NCI-H1105 (cell line): Measurements from ENCODE around the gene EHMT1.
"Not testable (repeated sequence)": the region's sequence is repeated elsewhere in the genome, so short reads cannot be mapped to it uniquely, and the experiment has no call there.

Experiments used
- DNase-seq: peaks from one replicate; lab custom pipeline; 2025; lab: John Stamatoyannopoulos, UW

The EHMT1 gene

DNA sequence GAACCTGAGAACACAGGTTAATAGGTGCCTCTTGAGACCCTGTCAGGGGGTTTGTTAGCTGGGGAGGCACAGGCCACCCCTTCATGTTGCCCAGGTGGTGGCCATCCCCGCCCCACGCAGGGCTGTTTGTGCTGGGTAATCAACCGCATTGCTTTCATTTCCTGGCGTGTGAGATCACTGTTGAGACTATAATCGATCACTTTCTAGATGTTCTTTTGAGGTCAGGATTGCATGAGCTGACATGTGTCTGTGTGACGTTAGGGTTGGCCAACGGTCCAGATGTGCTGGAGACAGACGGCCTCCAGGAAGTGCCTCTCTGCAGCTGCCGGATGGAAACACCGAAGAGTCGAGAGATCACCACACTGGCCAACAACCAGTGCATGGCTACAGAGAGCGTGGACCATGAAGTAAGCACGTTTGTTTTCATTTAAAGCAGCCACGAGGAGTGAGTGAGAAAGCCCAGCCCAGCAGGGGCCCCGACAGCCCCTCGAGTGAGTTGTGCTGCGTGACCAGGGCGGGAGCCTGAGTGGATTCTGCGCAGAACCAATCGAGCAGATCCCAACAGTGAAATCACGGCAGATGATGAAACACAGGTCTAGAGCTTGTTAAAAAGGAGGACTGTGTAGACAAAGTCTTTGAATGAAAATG, 143.7 kb downstream of the EHMT1 start:
- DNase-seq = no peak

DNA sequence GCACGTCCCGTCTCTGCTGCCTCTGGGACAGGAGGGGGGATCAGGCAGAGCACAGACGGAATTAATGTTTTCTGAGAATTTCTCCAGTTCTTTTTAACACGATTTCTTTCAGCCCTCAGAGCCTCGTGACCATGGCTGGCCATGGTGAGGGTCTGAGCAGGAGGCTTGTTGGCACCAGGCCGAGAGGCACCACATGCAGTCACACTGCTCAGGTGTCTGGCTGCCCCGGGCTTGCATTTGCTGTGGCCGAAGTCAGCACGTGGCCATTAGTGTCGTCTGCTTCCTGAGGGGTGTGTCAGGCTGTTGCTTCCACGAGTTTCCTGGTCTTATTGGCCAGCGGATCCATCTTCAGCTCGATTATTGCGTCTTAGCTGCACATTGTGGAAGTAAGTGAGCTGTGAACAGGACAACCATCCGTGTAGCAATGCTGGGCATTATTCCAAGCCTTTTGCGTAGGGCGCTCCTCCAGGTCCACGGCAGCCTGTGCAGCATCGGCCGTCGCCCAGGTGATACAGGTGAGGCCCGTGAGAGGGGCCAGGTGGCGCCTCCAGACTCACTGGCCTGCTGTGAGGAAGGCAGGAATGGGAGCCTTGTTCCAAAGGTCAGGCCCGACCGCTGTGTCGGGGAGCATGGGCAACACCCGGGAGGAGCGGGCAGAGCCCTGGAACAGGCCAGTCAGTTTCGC, 144.6 kb downstream of the EHMT1 start:
- DNase-seq = peak; percentile 5

DNA sequence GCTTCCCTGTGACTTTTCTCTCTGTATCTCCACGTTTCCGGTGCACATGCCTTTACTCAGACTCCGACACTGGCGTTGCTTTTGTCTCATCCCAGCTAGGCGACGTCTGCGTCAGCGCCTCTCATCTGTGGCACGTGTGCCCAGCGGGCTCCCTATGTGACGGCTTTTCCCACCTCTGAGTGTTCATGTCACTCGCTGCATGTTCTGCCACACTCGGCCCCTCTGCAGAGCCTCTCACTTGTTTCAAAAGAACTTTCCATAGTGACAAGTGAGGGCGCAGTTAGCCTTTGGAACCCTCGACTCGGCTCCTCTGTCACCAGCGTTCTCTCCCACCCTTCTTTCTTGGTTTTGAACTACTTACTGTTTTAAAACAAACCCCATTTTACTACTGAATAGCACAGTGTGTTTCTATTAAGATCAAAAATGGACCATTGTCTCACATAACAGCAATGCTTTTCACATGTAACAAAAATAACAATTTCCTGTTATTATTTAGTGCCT, 145.4 kb downstream of the EHMT1 start:
- no peak for DNase-seq

DNA sequence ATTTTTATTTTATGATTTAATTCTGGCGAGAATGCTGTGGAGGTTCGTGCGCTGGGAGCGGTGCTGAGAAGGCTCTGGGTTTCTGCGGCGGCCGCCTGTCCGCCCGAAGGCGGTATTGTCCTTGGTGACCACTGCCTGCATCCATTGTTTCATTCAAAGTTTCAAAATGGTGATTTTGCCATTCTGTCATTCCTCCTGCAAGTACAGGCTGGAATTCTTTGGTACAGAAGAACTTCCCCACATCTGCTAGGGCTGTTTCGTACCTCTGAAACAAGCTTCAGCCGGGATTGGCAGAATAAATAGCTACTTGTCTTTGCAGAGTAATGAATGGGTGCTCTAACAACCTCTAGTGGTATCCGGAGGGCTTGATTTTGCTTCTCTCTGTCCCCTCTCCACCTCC, 146.2 kb downstream of the EHMT1 start:
- DNase-seq = no peak

DNA sequence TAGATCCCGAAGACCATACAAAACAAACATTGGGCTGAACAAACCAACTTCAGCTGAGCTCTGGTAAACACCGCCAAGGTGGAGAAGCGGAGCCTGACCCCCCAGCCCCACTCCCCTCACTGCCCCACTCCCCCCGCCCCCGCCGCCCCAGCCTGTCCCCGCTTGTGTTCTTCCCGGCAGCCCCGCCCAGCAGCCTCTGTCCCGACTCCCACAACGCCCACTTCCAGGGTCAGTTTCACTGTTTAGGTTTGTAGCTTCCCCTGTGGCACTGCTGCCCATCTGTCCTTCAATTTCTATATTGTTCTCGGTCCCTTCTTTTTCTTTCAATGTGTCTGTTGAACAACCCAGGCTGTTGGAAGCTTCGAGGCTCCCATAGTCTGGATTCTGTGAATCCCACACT, 146.7 kb downstream of the EHMT1 start:
- no peak for DNase-seq

GRCh38 chr9:137771580-137771979, 152.8 kb downstream of the EHMT1 start:
- no peak for DNase-seq

GRCh38 chr9:137772281-137772873, 153.6 kb downstream of the EHMT1 start:
- DNase-seq = no peak

GRCh38 chr9:137774775-137775386, 156.1 kb downstream of the EHMT1 start:
- DNase-seq = no peak

DNA sequence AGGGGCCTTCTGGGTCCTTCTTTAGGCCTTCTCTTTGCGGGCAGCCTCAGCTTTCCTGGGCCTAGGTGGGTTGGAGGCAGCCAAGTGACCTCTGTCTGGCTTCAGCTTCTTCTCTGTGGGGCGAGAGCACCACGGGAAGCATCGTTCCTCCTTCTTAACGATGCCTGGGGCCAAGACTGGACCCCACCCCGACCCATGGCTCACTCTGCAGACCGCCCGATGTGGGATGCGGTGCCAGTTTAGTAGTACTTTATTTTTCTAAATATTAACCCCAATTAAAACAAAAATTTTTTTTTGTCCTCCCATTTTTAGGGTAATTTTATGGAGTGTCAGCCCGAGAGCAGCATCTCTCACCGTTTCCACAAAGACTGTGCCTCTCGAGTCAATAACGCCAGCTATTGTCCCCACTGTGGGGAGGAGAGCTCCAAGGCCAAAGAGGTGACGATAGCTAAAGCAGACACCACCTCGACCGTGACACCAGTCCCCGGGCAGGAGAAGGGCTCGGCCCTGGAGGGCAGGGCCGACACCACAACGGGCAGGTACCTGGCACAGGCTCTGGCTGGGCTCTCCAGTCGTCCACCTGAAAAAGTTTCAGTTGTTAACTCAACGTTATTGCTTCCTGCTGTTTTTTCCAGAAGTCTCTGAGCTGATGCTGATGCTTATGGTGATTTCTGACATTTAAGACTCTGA, 157.6 kb downstream of the EHMT1 start:
- no peak for DNase-seq

DNA sequence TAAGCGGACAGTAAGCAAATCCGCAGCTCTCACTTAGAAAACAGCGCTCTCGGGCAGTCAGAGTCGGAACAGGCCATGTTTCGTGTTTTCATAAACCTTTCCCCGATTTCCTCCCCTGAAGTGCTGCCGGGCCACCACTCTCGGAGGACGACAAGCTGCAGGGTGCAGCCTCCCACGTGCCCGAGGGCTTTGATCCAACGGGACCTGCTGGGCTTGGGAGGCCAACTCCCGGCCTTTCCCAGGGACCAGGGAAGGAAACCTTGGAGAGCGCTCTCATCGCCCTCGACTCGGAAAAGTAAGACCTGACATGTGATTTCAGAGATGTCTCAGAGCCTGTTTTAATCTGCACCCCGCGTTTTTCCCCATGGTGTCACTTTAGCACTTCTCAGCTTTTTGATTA, 159.0 kb downstream of the EHMT1 start:
- DNase-seq = no peak

GRCh38 chr9:137778336-137778735, 159.5 kb downstream of the EHMT1 start:
- no peak for DNase-seq

GRCh38 chr9:137778914-137779313, 160.1 kb downstream of the EHMT1 start:
- no peak for DNase-seq

DNA sequence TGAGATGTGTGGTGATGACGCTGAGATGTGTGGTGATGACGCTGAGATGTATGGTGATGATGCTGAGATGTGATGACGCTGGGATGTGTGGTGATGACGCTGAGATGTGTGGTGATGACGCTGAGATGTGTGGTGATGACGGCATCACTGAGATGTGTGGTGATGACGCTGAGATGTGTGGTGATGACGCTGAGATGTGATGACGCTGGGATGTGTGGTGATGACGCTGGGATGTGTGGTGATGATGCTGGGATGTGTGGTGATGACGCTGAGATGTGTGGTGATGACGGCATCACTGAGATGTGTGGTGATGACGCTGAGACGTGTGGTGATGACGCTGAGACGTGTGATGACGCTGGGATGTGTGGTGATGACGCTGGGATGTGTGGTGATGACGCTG, 161.2 kb downstream of the EHMT1 start:
- DNase-seq = not testable (repeated sequence)

DNA sequence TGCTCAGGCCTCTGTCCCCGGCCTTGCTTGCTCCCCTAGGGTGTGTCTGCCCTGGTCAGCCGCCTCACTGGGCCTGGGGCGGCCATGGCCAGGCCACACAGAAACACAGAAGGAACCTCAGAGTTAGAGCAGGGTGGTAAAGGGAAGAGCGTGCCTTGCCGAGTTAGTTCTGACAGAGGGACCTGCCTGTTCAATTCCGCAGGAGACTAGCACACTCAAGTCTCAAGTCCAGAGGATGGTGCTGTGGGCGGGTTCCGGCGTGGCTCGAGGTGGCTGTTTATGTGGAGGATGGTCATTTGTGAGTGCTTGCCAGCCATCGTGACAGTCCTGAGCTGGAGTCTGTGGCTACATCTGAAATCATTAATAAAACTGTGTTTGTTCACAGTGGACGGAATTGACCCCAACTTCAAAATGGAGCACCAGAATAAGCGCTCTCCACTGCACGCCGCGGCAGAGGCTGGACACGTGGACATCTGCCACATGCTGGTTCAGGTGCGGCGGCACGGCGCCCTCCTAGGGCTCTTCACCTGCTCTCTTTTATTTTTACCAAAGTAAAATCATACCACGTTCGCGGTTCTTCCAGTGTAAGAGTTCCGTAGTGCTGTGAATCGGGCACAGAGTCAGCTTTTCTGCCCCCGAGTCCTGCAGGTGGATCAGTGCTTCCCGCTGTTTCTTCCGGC, 163.2 kb downstream of the EHMT1 start:
- no peak for DNase-seq

GRCh38 chr9:137783521-137783920, 164.7 kb downstream of the EHMT1 start:
- DNase-seq = no peak

- no peak for DNase-seq
Measured at GRCh38 chr9:137784046-137784445, 165.2 kb downstream of the EHMT1 start.

DNA sequence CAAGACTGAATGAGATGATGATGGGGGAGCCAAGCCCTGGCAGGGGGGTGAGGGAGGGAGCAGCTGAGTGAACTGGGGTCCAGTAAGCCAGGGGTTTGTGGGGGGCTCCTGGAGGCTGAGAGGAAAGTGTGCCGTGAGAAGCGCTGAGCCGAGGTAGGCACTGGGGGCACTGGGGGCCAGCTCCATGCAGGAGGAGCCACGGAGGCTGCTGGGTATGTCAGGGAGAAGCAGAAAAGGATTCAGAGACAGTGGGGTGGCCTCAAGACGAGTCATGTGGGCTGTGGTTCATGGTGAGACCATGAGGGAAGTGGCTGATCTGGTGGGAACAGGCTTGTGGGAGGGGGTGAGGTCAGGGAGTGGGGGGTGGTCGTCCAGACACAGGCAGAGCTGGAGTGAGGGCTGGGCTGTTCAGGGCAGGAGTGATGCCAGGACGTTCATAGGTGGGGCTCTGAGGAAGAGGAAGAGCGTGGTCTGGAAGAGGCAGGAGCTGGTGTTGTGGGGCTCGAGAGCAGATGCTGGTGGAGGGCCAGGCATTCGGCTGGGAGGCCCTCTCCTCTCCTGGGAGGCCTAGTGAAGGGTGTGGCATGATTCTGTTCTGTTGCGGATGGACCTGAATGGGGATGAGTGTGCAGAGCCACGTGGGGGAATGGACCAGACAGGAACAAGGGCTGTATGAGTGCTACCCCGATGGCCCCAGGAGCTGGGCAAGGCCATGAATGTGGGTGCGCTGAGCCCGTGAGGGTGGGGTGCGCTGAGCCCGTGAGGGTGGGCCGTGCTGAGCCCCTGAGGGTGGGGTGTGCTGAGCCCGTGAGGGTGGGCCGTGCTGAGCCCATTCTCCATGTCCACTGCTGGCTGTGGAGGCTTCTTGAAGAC, 166.1 kb downstream of the EHMT1 start:
- no peak for DNase-seq

DNA sequence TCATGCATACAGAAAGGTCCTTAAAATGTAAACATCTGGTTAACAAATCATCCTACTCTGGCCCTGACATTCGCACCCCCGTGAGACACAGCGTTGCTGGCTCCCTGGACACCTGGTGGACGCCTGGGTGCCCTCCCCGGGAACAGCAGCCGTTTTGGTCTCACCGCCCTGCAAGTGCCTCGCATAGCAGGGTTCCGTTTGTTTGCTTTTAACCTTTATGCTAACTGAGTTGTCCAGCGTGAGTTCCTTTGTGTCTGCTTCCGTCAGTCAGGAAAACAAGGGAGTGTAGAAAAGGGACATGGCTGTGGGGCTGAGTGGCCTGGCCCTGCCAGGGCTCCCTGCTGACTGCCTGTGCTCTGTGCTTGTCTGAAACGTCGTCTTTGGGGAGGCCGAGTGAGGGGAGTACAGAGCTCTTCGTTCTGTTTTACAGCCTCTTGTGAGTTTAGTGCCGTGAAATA, 166.9 kb downstream of the EHMT1 start:
- no peak for DNase-seq

DNA sequence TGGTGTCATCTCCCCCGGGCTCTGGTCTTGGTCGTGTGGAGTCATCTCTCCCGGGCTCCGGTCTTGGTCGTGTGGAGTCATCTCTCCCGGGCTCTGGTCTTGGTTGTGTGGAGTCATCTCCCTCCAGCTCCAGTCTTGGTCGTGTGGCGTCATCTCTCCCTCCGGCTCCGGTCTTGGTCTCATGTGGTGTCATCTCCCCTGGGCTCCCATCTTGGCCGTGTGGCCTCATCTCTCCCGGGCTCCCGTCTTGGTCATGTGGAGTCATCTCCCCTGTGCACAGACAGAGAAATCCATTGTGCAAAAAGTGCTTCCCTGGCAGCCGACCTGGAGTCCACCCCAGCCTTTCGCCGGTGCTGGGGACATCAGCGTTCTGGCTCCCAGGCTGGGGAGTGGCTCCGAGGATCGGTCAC, 167.7 kb downstream of the EHMT1 start:
- no peak for DNase-seq

GRCh38 chr9:137787381-137787780, 168.6 kb downstream of the EHMT1 start:
- no peak for DNase-seq
